HG02610 (cell line): ENCODE measurements around the gene KCNQ1OT1.

Experiments used
- ATAC-seq: cut with Tn5 transposase; IDR thresholded peaks from one replicate; pipeline ENCODE4 v1.9.1; 2021; ENCODE audit warnings: mild to moderate bottlenecking, moderate library complexity; ENCODE audit not compliant: unreplicated experiment

The KCNQ1OT1 gene

GRCh38 chr11:2703363-2704141, 3.8 kb upstream of the KCNQ1OT1 start:
- ATAC-seq = no peak

GRCh38 chr11:2702771-2703362, 3.1 kb upstream of the KCNQ1OT1 start:
- ATAC-seq = no peak

GRCh38 chr11:2701898-2702434, 2.2 kb upstream of the KCNQ1OT1 start:
- ATAC-seq = no peak

GRCh38 chr11:2701230-2701629, 1.4 kb upstream of the KCNQ1OT1 start:
- no peak for ATAC-seq

GRCh38 chr11:2700415-2701211, 819 bp upstream of the KCNQ1OT1 start:
- no peak for ATAC-seq

GRCh38 chr11:2699185-2699530, 636 bp downstream of the KCNQ1OT1 start:
- ATAC-seq = no peak

GRCh38 chr11:2698386-2699184, 1.2 kb downstream of the KCNQ1OT1 start:
- no peak for ATAC-seq

GRCh38 chr11:2697866-2698265, 1.9 kb downstream of the KCNQ1OT1 start:
- no peak for ATAC-seq

- ATAC-seq = no peak
Measured at GRCh38 chr11:2696455-2696854, 3.3 kb downstream of the KCNQ1OT1 start.

- ATAC-seq = no peak
Measured at GRCh38 chr11:2694995-2695939, 4.5 kb downstream of the KCNQ1OT1 start.

GRCh38 chr11:2694495-2694894, 5.3 kb downstream of the KCNQ1OT1 start:
- ATAC-seq = no peak

- ATAC-seq = no peak
Measured at GRCh38 chr11:2693271-2694261, 6.2 kb downstream of the KCNQ1OT1 start.

GRCh38 chr11:2691991-2692875, 7.6 kb downstream of the KCNQ1OT1 start:
- ATAC-seq = no peak

- ATAC-seq = no peak
Measured at GRCh38 chr11:2691355-2691761, 8.4 kb downstream of the KCNQ1OT1 start.

- no peak for ATAC-seq
Measured at GRCh38 chr11:2690596-2691354, 9.0 kb downstream of the KCNQ1OT1 start.

- no peak for ATAC-seq
Measured at GRCh38 chr11:2689651-2690575, 9.9 kb downstream of the KCNQ1OT1 start.
